GM10847 (cell line): ENCODE results near the gene TMEM229A.

ENCODE experiments used
- POLR2A ChIP-seq: IDR thresholded peaks from 2 replicates; pipeline ENCODE4 v1.6.1; 2011; ENCODE audit not compliant: insufficient read length; ENCODE audit errors: extremely low read depth

TMEM229A gene

DNA sequence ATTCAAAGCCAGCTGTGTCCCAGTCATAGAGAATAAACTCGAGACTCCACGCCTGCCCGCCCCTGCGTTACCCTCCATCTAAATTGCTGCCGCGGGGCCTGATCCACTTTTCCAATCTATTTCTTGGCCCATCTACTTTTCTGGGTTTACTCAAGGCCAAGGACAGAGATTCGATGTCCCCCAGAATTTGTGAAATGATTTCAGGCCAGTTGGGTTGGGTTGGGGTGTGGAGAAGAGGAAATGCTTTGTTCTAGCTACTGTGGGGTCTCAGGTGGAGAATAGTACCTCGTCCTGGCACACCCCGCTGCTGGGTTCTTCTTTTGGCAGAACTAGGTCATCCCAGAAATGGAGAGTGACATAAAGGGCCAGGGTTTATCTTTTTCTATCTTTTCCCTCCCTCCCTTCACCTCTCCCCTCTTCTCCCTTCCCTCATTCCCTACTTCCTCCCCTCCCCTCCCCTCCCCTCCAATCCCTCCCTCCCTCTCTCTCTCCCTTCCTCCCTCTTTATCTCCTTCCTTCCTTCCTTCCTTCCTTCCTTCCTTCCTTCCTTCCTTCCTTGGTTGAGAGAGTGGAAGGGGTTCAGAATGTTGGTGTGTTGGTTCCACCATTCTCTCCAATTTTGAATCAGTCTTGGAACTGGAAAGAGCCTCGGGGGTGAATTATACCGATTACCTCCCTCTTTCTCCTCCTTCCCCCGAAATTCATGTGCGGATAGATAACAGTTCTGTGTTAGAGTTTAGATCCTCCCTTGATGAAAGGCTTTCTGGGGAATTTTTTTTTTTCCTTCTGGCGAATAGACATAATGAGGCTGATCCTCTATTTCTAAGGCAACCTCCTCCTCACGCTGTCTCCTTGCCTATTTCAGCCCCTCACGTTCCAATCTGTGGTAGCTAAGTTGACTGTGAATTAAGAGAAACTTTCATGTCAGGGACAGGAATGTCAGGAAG lies 1.2 kb upstream of the TMEM229A start:
- no peak for TF ChIP-seq POLR2A

DNA sequence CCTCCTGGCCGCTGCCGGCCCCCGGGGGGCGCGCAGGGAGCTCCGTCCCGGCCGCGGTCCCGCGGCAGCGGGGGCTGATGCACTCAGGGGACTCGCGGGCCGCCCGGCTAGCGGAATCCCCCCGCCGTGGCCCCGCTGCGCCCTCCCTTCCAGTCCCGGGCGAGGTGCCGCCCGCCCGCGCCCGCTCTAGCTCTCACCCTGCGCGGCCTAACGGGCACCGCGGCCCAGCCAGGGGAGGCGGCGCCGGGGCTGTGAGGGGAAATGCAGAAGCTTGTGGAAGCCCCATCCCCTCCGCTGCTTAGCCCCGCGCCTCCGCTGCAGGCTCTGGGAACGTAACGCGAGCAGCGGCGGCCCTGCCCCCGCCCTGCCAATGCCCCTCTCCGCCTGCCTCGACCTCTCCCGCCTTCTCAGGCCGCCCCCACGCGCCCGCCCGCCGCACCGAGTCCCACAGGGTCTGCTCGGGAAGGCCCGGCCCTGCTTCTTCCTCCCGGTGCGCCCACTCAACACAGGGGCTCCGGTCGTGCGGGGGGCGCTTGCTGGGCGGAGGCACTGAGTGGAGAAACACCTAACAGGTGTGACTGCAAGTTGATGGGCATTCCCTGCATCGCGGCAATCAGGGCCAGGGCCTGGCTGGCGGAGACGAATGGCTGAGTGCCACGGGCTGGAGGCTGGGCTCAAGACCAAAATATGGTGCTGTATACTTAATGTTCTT lies 384 bp upstream of the TMEM229A start:
- TF ChIP-seq POLR2A = no peak

- no peak for TF ChIP-seq POLR2A
These were observed 948 bp downstream of the TMEM229A start for GRCh38 chr7:124031919-124032318.

GRCh38 chr7:124031406-124031805 lies 1.5 kb downstream of the TMEM229A start:
- no peak for TF ChIP-seq POLR2A

GRCh38 chr7:124030964-124031363 lies 1.9 kb downstream of the TMEM229A start:
- TF ChIP-seq POLR2A = no peak

DNA sequence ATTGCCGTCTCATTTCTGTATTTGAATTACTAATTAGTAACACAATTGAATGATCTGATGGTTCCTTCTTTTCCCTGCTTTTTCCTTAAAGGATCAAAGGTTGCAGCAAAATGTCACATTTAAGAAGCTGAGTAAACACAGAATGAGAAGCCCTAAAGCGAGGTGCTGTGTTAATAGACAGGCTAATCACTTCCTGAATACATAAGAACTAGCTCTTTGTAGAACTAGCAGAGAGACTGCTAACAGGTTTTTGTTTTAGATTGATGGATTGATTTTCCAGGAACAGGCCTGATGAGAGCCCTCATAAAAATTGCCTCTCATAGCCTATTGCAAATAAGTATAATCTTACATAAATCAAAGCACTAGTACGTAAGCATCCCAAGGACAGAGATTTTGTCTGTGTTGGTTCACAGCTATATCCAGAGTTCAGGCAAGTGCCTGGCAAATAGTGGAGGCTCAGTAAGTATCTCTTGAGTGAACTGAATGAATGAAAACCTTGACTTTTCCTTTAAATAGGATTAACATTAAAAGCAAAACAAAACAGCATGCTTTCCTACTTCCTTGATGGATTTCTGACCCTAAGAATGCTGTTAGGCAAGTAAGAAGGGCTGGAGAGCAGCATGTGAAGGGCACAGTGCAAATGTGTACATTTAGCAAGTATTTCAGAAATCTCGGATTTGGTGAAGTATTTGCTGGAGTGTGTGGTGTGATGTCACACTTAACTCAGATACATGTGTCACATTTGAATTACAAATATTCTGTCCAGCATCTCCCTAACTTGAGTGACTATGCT lies 3.3 kb downstream of the TMEM229A start:
- no peak for TF ChIP-seq POLR2A

- no peak for TF ChIP-seq POLR2A
These were observed 5.6 kb downstream of the TMEM229A start for GRCh38 chr7:124027236-124027635.

DNA sequence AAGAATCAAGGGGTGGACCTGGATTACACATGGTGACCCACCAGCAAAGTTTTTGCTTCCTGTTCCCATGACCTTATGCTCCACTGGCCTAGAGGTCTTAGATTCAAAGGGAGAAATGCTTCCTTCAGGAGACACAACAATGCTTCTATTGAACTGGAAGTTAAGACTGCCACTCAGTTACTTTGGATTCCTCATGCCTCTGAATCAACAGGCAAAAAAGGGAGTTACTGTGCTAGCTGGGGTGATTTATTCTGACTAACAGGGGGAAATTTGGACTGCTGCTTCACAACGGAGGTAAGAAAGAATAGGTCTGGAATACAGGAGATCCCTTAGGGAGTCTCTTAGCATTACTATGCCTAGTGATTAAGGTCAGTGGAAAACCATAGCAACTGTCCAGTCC lies 10.3 kb downstream of the TMEM229A start:
- TF ChIP-seq POLR2A = no peak

DNA sequence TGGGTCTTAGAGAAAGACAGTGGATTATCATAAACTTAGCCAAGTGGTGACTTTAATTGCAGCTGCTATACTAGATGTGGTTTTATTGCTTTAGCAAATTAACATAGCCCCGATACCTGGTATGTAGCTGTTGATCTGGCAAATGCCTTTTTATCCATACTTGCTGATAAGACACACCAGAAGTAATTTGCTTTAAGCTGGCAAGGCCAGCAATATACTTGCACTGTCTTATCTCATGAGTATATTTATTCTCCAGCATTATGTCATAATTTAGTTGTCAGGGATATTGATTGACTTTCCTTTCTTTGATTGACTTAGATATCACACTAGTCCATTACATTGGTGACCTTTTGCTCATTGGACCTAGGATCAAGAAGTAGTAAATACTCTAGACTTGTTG lies 12.8 kb downstream of the TMEM229A start:
- no peak for TF ChIP-seq POLR2A

GRCh38 chr7:124013306-124013705 lies 19.6 kb downstream of the TMEM229A start:
- no peak for TF ChIP-seq POLR2A

- no peak for TF ChIP-seq POLR2A
These were observed 20.0 kb downstream of the TMEM229A start for GRCh38 chr7:124012864-124013263.

- TF ChIP-seq POLR2A = no peak
These were observed 23.5 kb downstream of the TMEM229A start for GRCh38 chr7:124009321-124009720.

DNA sequence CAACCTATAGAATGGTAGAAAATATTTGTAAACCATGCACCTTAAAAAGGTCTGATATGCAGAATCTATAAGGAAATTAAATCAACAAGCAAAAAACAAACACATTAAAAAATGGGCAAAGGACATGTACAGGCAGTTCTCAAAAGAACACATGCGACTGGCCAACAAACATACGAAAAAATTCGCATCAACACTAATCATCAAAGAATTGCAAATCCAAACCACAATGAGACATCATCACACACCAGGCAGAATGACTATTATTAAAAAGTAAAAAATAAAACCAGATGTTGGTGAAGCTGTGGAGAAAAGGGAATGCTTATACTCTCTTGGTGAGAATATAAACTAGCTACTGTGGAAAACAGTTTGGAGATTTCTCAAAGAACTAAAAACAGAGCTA lies 33.2 kb downstream of the TMEM229A start:
- TF ChIP-seq POLR2A = no peak

DNA sequence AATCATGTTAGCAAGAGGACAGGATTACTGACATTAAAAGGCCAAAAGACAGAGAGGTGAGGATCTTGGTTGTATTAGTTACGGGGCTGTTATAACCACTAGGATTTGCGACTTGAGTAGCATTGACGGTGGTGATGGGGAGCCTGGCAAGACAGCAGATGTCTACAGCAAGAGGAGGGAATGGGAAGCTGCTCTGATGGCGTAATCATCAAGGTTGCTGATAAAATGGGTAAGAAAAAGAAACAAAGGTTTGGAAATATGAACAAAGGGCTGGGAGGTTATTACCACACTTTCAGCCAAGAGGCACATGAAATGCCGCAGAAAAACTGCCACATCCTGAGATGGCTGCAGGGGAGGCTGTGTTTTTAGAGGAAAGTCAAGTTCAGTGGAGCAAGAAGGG lies 33.9 kb downstream of the TMEM229A start:
- no peak for TF ChIP-seq POLR2A

DNA sequence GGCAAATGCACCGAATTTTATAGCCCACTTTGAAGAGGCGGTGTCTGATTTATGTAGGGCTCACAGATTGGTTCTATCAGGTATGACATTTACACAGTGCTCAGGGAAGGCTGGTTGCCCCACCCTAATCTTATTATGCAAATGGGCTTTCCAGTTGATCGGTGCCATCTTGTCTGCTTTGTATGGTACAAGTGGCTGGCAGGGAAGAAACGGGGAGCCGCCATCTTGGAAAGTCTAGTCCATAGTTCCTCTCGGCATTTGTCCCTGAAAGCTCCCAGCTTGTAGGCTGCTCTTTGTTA lies 36.6 kb downstream of the TMEM229A start:
- TF ChIP-seq POLR2A = no peak
